H1 (cell line): ENCODE results near the gene MACROD2.

Source experiments
- CHD1 ChIP-seq: IDR thresholded peaks from 2 replicates; pipeline ENCODE4 v1.6.1; 2012; ENCODE audit warnings: low read depth, low read length, improper control_type of control experiment
- TF ChIP-seq, protein P1 (sequence below), 3 experiments: IDR thresholded peaks; 1 replicate in 2 of 3; 2 replicates in 1 of 3; pipeline versions ENCODE4 v1.5.1 to v1.6.1; 2011; ENCODE audit warnings: low read length in 3 of 3, mild to moderate bottlenecking in 3 of 3, inconsistent platforms in 2 of 3, low read depth in 1 of 3, moderate library complexity in 1 of 3; ENCODE audit not compliant: insufficient read depth in 1 of 3; ENCODE audit errors: control extremely low read depth in 1 of 3

DNA sequence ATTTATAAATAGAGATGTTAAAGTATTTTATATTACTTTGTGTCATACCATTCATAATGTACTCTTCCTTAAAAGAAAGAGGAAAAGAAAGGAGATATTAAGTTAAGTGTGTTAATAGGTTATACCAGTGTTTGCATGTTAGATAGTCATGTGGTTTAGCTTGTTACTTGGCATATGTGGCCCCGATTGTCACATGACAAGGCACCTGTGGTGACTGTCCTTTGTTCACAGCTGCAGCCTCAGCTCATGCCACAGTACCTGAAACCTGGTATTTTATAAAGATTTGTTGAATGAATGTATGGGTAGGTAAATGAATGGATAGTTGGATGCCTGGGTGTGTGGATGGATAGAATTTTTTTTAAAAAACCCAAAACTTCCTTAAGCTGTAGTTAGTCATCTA, 648.2 kb downstream of the MACROD2 start:
- TF ChIP-seq, protein P1, sequence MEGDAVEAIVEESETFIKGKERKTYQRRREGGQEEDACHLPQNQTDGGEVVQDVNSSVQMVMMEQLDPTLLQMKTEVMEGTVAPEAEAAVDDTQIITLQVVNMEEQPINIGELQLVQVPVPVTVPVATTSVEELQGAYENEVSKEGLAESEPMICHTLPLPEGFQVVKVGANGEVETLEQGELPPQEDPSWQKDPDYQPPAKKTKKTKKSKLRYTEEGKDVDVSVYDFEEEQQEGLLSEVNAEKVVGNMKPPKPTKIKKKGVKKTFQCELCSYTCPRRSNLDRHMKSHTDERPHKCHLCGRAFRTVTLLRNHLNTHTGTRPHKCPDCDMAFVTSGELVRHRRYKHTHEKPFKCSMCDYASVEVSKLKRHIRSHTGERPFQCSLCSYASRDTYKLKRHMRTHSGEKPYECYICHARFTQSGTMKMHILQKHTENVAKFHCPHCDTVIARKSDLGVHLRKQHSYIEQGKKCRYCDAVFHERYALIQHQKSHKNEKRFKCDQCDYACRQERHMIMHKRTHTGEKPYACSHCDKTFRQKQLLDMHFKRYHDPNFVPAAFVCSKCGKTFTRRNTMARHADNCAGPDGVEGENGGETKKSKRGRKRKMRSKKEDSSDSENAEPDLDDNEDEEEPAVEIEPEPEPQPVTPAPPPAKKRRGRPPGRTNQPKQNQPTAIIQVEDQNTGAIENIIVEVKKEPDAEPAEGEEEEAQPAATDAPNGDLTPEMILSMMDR (IDR thresholded peaks at IDR 0.05; ENCODE audit: control extremely low read depth in 1 of 3, insufficient read depth in 1 of 3, low read depth in 1 of 3, low read length in 3 of 3), result no peak
- no peak for TF ChIP-seq CHD1
